HG03378 (cell line): ENCODE results near the gene FCRL2.
A peak's percentile ranks its signal among the peaks of the same experiment; 100 is the strongest.

ENCODE experiments used
- ATAC-seq: cut with Tn5 transposase; IDR thresholded peaks from one replicate; pipeline ENCODE4 v1.9.1; 2021; ENCODE audit warnings: mild to moderate bottlenecking, moderate library complexity; ENCODE audit not compliant: unreplicated experiment

Gene FCRL2

DNA sequence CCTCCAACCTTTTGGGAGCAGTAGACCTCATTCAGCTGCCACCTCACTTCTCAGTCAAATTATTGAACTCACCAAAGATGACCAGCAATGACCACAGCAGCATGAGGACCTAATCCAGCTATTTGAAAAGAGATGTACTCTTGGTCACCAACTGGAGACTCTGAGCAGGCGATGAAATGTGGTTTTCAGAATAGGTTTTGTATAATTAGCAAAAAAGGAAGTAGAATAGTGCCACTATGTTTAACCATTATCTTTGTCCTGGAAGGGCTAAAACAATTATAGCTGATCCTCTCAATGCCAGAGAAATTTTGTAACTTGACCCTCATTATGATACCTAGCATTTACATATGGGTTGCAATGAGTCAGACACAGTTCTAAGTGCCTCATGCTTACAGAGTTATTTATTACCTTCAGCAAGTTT lies at the start of gene FCRL2:
FCRL2 (minus strand) TSS at position 162 of the 421 bp plus-strand sequence; CDS start at position 103, 59 bp downstream.
- peak; percentile 69 for ATAC-seq

DNA sequence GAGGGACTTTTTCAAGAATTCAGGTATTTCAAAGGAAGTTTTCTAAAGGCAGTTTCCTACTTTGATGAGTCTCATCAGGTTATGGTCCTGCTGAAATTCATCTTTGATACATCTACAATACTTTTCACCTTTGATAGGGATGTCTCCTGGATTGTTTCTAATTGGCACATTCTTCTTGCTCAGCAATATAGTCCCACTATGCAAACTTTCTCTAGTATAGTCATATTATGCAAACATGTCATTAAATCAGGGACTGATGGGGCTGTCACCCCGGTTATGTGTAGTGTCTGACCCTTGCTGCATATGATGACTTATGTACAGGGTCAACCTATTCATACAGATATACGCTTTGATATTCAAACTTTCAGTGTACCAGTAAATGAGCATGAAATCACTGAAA lies 43.4 kb upstream of the FCRL2 start:
- no peak for ATAC-seq

DNA sequence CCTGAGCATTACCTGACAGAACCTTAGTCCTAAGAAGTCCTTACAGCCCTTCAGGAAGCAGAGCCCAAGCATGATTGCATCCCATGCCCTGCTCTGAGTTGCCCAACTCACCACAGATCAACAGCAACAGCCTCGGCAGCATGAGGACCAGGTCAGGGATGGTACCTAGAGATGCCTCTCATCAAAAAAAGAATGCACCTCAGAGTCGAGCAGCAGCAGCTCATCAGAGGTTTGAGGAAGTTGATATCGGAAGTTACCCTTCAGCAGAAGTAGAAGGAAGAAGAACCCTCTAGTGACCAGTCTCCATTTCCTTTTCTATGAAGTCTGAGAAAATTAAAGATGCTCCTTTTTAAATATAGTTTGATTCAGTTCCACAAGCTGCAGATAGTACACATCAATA lies 43.0 kb upstream of the FCRL2 start, which contains the start of gene FCRL1:
FCRL1 (minus strand) TSS at position 225 of the 400 bp plus-strand sequence; CDS start at position 142, 83 bp downstream.
- ATAC-seq: no peak

- no peak for ATAC-seq
Measured at GRCh38 chr1:157819215-157819614, 42.3 kb upstream of the FCRL2 start.

- ATAC-seq: no peak
Measured at GRCh38 chr1:157813269-157813668, 36.3 kb upstream of the FCRL2 start.

GRCh38 chr1:157806431-157807149 lies 29.7 kb upstream of the FCRL2 start:
- ATAC-seq: peak; percentile 86

GRCh38 chr1:157803851-157804250 lies 26.9 kb upstream of the FCRL2 start:
- no peak for ATAC-seq

DNA sequence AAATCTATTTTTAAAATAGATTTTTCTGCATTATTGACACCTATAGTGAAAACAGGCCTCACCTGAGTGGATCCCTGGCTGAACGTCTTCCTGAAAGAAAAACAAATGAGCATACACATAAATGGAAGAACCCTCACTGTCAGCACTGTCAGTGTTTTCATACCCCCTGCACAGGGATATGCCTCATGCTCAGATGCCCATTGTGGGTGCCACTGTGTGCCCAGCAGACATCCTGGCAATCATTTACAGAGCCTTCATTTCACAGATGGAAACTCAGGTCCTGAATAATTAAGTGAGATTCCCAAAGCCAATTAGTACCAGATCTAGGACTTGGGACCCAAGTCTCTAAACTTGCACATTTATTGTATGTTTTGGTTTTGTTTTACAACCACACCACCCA lies 23.1 kb upstream of the FCRL2 start:
- no peak for ATAC-seq

DNA sequence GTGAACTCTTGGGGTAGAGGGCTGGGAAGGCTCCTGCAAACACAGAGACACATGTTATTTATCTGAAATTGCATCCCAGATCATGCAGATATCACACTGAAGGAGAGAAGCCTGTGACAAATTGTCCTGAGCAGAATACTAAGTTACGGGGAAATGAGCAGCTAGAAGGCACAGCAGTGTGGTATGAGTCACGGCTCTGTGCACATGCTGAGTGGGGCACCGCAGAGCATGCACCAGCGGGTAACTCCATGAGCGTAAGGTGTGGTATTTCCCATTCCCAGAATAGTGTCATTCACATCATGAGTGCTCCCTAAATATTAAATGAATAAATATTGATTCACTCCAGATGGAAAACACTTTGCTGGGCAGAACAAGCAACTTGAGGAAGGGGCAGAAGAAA lies 21.3 kb upstream of the FCRL2 start:
- ATAC-seq: no peak

- no peak for ATAC-seq
Measured at GRCh38 chr1:157785248-157785647, 8.3 kb upstream of the FCRL2 start.

GRCh38 chr1:157784801-157785200 lies 7.9 kb upstream of the FCRL2 start:
- ATAC-seq: no peak

DNA sequence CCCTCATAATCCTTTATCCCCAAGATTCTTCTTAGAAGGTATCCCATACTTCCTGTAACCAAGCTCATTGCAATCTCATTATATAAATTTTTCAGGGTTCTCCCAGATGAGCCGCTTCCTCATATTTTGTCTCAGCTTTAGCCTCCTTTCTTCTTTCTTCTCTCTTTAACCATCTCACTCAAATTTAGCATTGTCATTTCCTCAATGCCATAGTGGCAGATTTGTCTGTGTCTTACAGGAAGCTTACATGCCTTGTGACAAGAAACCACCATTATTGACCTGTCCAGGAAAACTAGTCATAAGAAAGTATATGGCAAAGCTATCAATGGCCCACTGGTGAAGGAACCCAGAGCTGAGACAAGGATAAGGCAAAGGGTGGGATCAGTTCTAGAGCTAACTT lies 6.0 kb upstream of the FCRL2 start:
- ATAC-seq: no peak

DNA sequence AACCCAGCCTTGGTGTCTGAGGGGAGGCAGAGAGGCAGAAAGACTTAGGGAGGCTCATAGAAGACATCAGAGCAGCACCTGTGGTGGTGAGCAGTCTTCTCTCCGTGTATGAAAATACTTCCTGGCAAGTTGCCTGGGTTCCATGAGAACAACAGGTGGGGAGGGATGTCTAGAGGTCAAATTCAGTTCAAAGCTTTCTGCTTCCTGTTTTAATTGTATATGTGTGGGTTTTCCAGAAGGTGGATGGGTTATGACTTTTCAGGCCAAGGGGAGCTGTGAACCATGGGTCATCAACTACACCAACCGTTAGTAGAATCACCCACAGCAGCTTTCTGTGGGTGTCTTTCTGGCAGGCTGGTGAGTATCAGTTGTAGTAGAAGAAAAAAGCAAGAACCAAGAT lies 4.1 kb upstream of the FCRL2 start:
- peak; percentile 52 for ATAC-seq

- ATAC-seq: no peak
Measured at GRCh38 chr1:157775101-157775870, 1.6 kb downstream of the FCRL2 start.

GRCh38 chr1:157774412-157774811 lies 2.5 kb downstream of the FCRL2 start:
- ATAC-seq: no peak

- no peak for ATAC-seq
Measured at GRCh38 chr1:157773493-157774350, 3.2 kb downstream of the FCRL2 start.

DNA sequence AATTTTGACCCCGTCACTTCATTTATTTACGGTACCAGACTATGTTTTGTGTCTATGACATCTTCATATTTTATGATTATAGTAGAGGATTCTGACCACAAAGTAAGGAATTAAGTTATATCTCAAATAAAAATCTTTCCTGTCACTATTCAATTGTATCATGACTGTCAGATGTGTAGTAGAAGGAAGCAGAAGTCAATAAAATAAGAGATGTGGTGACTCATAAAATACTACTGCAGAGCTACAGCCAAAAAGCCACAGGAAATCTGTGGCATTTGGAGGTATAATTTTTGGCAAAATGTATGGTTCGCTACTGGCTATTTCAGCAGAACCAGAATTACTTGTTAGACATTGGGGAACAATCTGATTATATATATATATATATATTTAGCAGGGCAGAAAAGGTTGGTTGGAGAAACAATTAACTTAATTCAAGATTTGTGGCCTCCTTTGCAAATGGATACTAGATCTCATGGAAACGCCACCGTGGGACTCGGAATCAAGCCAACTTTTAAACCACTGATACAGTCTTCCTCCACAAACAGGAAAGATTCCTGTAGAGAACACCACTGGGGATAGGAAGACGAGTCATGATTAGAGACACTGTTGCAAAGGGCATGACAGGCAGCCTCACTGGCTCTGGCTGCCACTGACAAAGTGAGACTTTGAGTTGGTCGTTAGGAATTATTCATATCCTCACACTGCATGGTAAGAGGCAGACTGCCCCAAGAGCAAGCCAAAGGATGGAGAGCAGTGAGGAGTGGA lies 5.1 kb downstream of the FCRL2 start:
- no peak for ATAC-seq

- ATAC-seq: no peak
Measured at GRCh38 chr1:157770442-157771043, 6.4 kb downstream of the FCRL2 start.

DNA sequence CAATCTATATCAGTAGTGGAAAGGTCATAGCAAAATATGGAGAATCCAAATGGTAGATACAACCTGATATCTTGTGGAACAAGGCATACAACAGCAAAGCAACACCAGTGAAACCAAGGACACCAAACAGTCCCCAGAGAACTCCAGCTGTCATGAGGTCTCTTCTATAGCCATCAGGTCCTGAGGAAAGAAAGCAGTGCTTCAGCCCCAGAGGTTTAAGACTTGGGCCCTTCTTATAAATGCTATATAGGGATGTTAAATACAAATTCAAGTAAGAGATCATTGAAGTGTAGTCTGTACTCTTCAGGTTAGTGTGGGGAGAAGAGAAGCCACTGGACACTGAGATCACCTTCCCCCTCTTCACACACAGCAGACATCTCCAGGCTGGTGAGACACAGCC lies 10.1 kb downstream of the FCRL2 start:
- no peak for ATAC-seq

GRCh38 chr1:157758018-157758417 lies 18.9 kb downstream of the FCRL2 start:
- ATAC-seq: no peak
